Limb (tissue), 2 donors: ENCODE results near the gene NUP210.
A peak's percentile ranks its signal among the peaks of the same experiment; 100 is the strongest.
"Not testable (repeated sequence)": the region's sequence is repeated elsewhere in the genome, so short reads cannot be mapped to it uniquely, and the experiment has no call there.

Source experiments
- DNase-seq, 2 donors: peaks; one replicate each; pipeline ENCODE4 v3.0.0-alpha.2; 2016; ENCODE audit errors: extremely low spot score in 2 of 2

NUP210 gene

DNA sequence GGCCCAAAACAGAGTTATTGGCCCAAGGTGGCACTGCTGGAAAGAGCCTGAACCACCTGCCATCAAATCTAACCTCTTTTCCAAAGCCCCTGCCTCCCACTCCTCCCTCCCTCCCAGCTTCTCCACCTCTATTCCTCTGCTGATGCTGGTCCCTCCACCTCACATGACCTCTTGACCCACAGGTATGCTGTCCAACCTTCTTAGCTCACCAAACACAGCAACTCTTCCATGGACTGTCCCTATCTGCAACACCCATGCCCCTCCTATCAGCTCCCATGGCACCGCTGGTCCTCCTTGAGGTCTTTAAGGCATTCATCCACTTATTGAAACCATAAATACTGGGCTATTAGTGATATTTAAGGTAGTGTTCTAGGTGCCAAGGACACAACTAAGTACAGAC lies 12.6 kb downstream of the NUP210 start:
- DNase-seq, result no peak

- DNase-seq, result no peak
Measured at GRCh38 chr3:13406190-13406589, 13.9 kb downstream of the NUP210 start.

GRCh38 chr3:13405614-13406013 lies 14.5 kb downstream of the NUP210 start:
- DNase-seq, result no peak

GRCh38 chr3:13404626-13405452 lies 15.3 kb downstream of the NUP210 start:
- DNase-seq, result no peak

DNA sequence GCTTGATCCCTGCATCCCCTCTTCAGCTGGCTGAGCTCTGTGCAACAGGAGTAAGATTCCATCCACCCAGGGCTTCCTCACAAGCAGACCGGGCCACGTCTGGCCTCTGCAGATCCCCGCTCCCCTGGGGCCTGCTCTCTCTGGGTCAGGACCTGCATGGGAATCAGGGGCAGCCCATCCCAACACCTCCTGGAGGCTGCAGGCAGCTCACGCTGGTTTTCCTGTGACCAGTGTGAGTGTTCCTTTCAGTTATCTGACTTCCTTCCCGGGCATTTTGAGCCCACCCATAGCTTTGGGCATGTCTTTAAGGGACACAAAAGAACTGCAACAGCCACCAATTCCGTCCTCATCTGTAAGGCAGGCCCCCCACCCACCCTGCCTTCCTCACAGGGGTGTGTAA lies 16.3 kb downstream of the NUP210 start:
- no peak for DNase-seq

- DNase-seq, result no peak
Measured at GRCh38 chr3:13403213-13403819, 16.8 kb downstream of the NUP210 start.

GRCh38 chr3:13401149-13401548 lies 19.0 kb downstream of the NUP210 start:
- DNase-seq, result no peak

DNA sequence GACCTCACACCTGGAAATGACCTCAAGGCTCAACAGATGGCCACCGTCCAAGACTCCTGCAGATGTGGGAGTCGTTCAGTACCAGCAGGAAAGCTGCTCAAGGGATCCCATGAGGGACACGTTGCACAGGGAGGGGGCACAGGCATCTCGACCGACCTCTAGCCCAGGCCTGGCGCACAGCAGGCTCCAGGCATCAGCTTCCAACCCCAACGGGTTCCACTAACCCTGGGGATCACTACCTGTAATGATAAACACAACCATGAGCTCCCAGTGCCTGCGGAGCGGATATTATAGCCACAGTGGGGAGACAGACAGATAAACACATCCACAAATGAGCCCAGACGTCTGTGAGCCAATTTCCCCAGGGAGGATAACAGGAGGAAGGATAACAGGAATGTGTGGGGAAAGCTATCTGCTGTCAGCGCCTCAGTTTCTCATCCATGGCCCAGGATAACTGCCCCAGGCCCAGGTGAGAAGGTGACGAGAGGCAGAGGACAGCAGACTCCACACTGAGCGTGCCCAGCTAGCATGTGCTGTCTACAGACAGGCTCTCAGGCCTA lies 19.9 kb downstream of the NUP210 start:
- no peak for DNase-seq

- DNase-seq, result no peak
Measured at GRCh38 chr3:13399603-13400002, 20.5 kb downstream of the NUP210 start.

GRCh38 chr3:13397316-13397715 lies 22.8 kb downstream of the NUP210 start:
- no peak for DNase-seq

DNA sequence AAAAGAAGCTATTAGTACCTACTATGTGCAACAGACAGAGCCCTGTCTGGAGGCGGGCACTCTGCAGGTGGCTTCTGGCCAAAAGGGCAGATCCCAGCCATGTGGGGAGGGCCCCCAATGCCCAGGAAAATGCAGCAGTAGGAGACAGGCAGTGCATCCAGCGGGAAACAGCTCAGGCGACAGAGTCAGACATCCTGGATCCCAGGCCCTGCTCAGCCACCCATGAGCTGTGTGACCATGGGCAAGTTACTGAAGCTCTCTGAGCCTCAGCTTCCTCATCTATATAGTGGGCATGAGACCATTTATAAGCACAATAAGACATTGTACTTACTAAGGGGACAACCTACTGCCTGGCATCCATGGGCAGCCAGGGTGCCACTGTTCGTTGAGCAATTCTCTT lies 25.8 kb downstream of the NUP210 start:
- DNase-seq, result no peak

DNA sequence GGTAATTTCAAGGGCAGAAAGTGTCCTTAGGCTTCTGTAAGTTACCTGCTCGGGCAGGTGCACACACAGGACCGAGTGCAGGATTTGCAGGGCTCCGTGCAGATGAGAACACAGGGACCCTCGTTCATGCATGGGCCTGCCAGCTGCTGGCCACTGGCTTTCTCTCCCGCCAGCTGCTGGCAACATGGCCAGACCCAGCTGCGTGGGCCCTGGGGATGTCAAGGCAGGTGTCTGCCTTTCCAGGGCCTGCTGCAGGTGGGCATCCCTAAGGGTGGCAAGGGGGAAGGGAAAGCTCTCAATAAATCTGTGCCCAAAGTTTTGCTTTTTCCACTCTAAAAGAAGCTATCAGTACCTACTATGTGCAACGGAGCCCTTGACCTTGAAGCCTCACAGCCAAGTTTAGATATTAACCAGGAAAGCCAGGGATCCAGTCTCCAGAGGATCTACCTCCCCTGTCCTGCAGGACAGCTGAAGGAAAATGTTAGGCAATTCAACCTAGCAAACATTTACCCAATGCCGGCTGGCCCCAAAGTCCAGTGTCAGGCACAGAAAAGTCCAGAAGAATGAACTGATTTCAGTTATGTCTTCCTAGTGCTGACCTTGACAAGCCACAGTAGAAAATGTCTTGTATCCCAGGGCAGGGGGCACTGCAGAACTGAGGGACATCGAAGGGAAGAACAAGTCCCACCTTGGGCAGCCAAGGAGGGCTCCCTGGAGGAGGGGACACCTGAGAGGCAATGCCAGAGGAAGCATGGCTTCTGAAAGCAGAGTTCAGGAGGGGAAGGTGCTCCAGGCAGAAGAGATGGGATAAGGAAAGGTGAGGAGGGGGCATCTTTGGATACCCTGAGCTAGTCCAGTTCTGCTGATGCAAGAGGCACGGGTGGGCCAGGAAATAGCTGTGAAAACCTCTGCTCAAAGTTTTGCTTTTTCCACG lies 26.4 kb downstream of the NUP210 start:
- DNase-seq, result no peak

DNA sequence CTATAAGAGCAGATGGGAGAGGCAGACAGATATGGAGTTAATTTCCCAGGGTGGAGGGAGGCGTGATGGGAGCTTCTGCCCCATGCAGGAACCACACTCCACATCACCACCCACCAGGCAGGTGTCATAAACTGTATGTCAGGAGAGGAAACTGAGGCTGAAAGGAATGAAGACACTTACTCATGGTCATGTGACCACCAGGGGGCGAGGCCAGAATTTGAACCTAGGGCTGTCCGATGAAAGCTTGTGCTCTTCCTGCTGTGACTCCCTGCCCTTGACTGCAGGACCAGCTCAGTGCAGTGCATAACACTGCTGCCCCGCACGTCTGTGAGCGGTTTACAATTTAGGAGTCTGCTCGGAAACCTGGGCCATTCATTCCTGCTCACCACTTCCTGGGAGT lies 28.8 kb downstream of the NUP210 start:
- no peak for DNase-seq

DNA sequence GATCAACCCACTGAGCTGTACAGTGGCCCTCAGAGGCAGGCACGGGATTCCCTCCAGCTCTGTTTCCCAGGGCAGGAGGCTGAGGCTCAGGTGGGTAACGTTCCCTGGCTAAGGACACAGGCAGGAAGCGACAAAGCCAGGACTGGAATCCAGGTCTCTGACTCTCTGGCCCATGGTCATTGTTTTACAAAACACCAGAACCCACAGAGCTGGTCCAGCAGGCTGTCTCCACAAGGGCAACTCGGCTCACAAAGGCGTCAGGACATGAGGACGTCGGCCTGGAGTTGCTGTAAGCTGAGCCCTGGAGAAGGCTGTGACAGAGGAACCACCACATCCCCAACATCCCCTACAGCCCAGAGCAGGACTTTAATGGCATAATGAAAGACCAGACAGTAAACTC lies 30.7 kb downstream of the NUP210 start:
- DNase-seq, result no peak

GRCh38 chr3:13388816-13389215 lies 31.3 kb downstream of the NUP210 start:
- no peak for DNase-seq

DNA sequence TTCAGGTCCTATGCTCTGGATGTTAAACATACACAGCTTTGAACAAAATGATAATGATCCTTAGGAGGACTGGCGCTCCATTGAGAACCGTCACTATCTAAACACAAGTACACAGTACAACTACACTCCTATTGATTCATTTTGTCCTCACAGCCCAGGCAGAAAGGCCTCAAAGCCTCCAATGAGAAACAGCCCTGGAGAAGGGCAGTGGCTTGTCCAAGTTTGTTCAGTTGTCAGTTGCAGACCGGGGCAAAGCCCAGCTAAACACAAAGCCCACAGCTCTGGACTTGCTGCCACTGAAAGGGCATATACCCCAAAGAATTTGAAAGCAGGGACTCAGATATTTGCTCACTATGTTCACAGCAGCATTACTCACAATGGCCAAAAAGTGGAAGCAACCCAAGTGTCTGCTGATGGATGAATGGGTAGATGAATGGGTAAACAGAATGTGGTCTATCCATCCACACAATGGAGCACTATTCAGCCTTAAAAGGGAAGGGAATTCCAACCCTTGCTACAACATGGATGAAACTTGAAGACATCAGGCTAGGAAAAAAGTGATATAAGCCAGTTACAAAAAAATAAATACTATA lies 34.7 kb downstream of the NUP210 start:
- DNase-seq, result no peak

DNA sequence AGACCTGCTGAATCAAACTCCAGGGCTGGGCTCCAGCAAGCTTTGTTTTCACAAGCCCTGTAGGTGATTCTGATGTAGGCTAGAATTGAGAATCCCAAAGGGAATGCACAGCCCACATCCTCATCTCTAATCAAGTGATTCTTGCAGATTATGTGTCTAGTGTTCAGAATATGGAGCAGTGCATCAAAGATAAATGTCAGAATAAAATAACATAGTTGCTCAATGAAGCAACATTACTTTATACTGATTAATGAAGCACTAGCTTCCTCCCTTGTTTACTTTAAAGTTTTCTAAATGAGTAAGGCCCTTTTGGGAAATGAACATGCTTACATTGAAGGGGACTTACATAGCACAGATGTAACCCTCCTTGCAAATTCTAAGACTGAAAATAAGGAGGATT lies 39.2 kb downstream of the NUP210 start:
- DNase-seq, result no peak

GRCh38 chr3:13379201-13379830 lies 40.8 kb downstream of the NUP210 start:
- DNase-seq, result peak; percentile 11 to 33

- DNase-seq, result no peak
Measured at GRCh38 chr3:13378155-13378554, 42.0 kb downstream of the NUP210 start.

- not testable (repeated sequence) for DNase-seq
Measured at GRCh38 chr3:13377741-13378140, 42.4 kb downstream of the NUP210 start.

- DNase-seq, result no peak
Measured at GRCh38 chr3:13377021-13377420, 43.1 kb downstream of the NUP210 start.
